GM19452 (cell line): ENCODE measurements around the gene CSNK1G1.
"Not testable (repeated sequence)": the region's sequence is repeated elsewhere in the genome, so short reads cannot be mapped to it uniquely, and the experiment has no call there.

ENCODE experiments used
- ATAC-seq: cut with Tn5 transposase; IDR thresholded peaks from one replicate; pipeline ENCODE4 v1.9.1; 2021; ENCODE audit not compliant: unreplicated experiment

The CSNK1G1 gene

GRCh38 chr15:64355944-64356709 is at the start of gene CSNK1G1:
TSS of gene CSNK1G1 (minus strand) at chr15:64356173. CDS start at chr15:64300499, 55,674 bp downstream.
- ATAC-seq, result peak; percentile 97

- no peak for ATAC-seq
These were observed 44.6 kb upstream of the CSNK1G1 start for GRCh38 chr15:64400583-64400982.

- ATAC-seq, result no peak
These were observed 42.6 kb upstream of the CSNK1G1 start for GRCh38 chr15:64398575-64398974.

GRCh38 chr15:64396789-64397188 is 40.8 kb upstream of the CSNK1G1 start:
- ATAC-seq, result no peak

DNA sequence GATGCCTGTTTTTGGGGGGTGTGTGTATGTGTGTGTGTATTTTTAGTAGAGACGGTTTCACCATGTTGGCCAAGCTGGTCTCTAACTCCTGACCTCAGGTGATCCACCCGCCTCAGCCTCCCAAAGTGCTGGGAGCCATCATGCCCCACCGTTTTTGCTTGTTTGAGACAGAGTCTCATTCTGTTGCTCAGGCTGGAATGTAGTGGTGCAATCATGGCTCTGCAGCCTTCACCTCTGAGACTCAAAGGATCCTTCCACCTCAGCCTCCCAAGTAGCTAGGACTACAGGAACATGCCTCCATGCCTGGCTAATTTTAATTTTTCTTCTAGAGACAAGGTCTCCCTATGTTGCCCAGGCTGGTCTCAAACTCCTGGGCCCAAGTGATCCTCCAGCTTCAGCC is 36.5 kb upstream of the CSNK1G1 start:
- not testable (repeated sequence) for ATAC-seq

DNA sequence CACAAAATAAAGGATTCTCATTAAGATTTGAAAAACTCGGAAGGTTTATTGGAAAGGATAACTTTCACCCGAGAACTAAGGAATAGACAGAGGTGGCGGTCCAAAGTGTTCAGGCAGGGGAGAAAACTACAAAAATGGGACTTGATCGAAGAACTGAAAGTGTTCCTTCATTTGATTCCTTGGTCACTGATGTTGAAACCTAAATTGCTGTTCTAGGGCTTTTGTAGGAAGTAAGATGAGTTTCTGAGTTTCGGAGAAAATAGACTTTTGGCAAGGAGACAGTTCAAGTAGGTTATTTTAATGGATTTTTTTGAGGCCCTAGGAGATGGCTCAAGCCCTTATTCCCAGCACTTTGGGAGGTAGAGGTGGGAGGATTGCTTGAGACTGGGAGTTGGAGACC is 33.1 kb upstream of the CSNK1G1 start:
- ATAC-seq, result no peak

GRCh38 chr15:64387562-64388168 is 31.7 kb upstream of the CSNK1G1 start, which contains the start of gene TRIP4:
TSS of gene TRIP4 (plus strand) at chr15:64387836. CDS start at chr15:64387864, 28 bp downstream.
- peak; percentile 96 for ATAC-seq

DNA sequence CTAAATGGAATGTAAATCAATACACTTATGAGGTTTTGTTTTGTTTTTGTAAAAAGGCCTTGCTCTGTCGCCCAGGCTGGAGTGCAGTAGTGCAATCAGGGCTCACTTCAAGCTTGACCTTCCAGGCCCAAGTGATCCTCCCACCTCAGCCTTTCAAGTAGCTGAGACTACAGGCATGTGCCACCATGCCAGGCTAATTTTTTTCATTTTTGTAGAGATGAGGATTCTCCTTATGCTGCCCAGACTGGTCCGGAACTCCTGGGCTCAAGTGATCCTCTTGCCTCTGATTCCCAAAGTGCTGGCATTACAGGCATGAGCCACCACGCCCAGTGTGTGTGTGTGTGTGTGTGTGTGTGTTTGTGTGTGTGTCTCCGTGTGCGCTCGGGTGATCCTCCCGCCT is 30.3 kb upstream of the CSNK1G1 start:
- no peak for ATAC-seq

- ATAC-seq, result no peak
These were observed 27.8 kb upstream of the CSNK1G1 start for GRCh38 chr15:64383760-64384159.

- peak; percentile 95 for ATAC-seq
These were observed 25.2 kb upstream of the CSNK1G1 start, which contains the start of gene PCLAF for GRCh38 chr15:64381000-64381751. TSS of gene PCLAF (minus strand) at chr15:64381441. CDS start at chr15:64381371, 70 bp downstream.

- not testable (repeated sequence) for ATAC-seq
These were observed 24.3 kb upstream of the CSNK1G1 start for GRCh38 chr15:64380130-64380870.

GRCh38 chr15:64379216-64379960 is 23.4 kb upstream of the CSNK1G1 start:
- ATAC-seq, result no peak

GRCh38 chr15:64373360-64373759 is 17.4 kb upstream of the CSNK1G1 start:
- no peak for ATAC-seq

DNA sequence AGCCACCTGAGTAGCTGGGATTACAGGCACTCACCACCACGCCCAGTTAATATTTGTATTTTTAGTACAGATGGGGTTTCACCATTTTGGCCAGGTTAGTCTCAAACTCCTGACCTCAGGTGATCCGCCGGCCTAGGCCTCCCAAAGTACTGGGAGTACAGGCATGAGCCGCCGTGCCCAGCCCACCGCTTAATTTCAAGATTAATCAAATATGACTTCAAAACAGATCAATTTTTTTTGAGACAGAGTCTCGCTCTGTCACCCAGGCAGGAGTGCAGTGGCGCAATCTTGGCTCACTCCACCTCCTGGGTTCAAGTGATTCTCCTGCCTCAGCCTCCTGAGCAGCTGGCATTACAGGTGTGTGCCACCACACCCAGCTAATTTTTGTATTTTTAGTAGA is 15.4 kb upstream of the CSNK1G1 start:
- ATAC-seq, result not testable (repeated sequence)

DNA sequence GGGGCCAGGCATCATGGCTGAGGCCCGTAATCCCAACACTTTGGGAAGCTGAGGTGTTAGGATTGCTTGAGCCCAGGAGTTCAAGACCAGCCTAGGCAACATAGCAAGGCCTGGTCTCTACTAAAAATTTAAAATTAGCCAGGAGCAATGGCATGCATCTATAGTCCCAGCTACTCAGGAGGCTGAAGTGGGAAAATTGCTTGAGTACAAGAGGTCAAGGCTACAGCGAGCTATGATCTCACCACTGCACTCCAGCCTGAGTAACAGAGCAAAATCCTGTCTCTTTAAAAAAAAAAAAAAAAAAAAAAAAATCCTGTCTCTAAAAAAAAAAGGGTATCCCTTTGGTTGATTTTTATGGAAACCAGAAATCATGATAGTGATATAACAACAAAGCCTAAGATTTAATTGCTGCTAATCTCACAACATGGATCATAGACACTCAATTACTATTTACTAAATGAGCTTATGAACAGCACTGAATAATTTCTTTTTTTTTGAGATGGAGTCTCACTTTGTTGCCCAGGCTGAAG is 13.2 kb upstream of the CSNK1G1 start:
- no peak for ATAC-seq

GRCh38 chr15:64361259-64361658 is 5.3 kb upstream of the CSNK1G1 start:
- no peak for ATAC-seq

GRCh38 chr15:64356710-64357040 is 702 bp upstream of the CSNK1G1 start:
- ATAC-seq, result no peak

GRCh38 chr15:64355348-64355943 is 527 bp downstream of the CSNK1G1 start:
- no peak for ATAC-seq

- ATAC-seq, result no peak
These were observed 1.2 kb downstream of the CSNK1G1 start for GRCh38 chr15:64354688-64355344.
